Peyer's patch (tissue), 4 donors: ENCODE measurements around the gene DDX49.

Source experiments
- CTCF ChIP-seq, 6 experiments: fragments of 450-650 bp in 4 of 6; fragments of 200-600 bp in 2 of 6; sonication (generic) in 1 of 6; IDR thresholded peaks; one replicate each; pipeline ENCODE4 v1.5.1; 2017 to 2019; ENCODE audit warnings: antibody characterized with exemption in 6 of 6, mild to moderate bottlenecking in 3 of 6, moderate library complexity in 1 of 6
- POLR2A ChIP-seq, 2 donors: fragments of 450-650 bp; IDR thresholded peaks; one replicate each; pipeline ENCODE4 v1.5.1; 2017; ENCODE audit warnings: antibody characterized with exemption in 2 of 2, mild to moderate bottlenecking in 2 of 2, moderate library complexity in 2 of 2

GRCh38 chr19:18894254-18895037 is 25.1 kb upstream of the DDX49 start:
- TF ChIP-seq CTCF (IDR thresholded peaks at IDR 0.05) = no peak
- TF ChIP-seq POLR2A (IDR thresholded peaks at IDR 0.05) = no peak
